Stimulated activated CD4-positive, alpha-beta T cell treated with anti-CD3 and anti-CD28 coated beads, TNF-alpha, amount 100 ng/mL, for 24 hours (primary cell): ENCODE results near the gene FAAP100.
"Not testable (repeated sequence)": the region's sequence is repeated elsewhere in the genome, so short reads cannot be mapped to it uniquely, and the experiment has no call there.

Experiments
- DNase-seq, 3 experiments: peaks; one replicate each; pipeline ENCODE4 v3.0.0-alpha.2; 2020; ENCODE audit warnings: low read depth in 3 of 3

Gene FAAP100, protein sequence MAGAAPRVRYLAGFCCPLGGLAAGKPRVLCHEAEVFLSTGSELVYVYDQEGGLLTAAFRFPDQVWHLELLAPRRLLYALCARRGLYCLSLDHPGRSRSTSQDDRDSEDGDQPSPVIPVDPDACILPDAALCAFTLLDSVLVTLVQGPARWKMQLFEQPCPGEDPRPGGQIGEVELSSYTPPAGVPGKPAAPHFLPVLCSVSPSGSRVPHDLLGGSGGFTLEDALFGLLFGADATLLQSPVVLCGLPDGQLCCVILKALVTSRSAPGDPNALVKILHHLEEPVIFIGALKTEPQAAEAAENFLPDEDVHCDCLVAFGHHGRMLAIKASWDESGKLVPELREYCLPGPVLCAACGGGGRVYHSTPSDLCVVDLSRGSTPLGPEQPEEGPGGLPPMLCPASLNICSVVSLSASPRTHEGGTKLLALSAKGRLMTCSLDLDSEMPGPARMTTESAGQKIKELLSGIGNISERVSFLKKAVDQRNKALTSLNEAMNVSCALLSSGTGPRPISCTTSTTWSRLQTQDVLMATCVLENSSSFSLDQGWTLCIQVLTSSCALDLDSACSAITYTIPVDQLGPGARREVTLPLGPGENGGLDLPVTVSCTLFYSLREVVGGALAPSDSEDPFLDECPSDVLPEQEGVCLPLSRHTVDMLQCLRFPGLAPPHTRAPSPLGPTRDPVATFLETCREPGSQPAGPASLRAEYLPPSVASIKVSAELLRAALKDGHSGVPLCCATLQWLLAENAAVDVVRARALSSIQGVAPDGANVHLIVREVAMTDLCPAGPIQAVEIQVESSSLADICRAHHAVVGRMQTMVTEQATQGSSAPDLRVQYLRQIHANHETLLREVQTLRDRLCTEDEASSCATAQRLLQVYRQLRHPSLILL

GRCh38 chr17:81552244-81553017 is at the start of gene FAAP100:
Gene FAAP100, minus strand, starts transcription at chr17:81552353. Its CDS starts 23 bp downstream, at chr17:81552330.
- DNase-seq = peak; percentile 59 to 80 (median 68)

GRCh38 chr17:81601525-81602120 is 49.5 kb upstream of the FAAP100 start:
- peak in 1 of 3 experiments; percentile 9 for DNase-seq

- no peak for DNase-seq
Observed at GRCh38 chr17:81599719-81600486, 47.8 kb upstream of the FAAP100 start.

GRCh38 chr17:81593105-81593871 is 41.1 kb upstream of the FAAP100 start:
- no peak for DNase-seq

DNA sequence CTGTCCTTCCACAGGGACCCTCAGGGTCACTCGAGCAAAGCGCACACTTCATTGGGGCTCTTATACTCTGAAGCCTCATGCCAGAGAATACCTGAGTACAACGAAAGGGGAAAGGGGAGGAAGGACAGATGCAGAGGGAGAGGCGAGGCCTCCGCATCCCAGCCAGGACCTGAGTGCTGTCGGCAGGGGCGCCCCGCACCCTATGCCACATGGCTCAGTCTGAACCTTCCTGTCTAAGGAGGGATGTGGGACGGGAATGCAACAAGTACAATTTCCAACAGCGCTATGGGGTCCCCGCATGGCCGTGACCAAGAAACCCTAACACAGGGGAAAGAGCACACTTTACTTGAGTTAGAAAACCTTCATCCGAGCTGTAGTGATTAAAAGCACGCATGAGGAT is 39.8 kb upstream of the FAAP100 start:
- no peak for DNase-seq

- DNase-seq = no peak
Observed at GRCh38 chr17:81590121-81590520, 38.0 kb upstream of the FAAP100 start.

GRCh38 chr17:81589612-81590011 is 37.5 kb upstream of the FAAP100 start:
- DNase-seq = no peak

GRCh38 chr17:81586096-81586495 is 33.9 kb upstream of the FAAP100 start:
- DNase-seq = no peak

DNA sequence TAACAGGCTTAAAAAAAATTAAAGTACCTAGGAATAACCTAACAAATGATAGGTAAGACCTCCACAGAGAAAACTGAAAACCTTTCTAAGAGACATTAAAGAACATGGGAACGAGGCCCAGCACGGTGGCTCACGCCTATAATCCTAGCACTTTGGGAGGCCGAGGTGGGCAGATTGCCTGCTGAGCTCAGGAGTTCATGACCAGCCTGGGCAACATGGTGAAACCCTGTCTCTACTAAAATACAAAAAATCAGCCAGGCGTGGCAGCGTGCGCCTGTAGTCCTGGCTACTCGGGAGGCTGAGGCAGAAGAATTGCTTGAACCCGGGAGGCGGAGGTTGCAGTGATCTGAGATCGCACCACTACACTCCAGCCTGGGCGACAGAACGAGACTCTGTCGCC is 32.6 kb upstream of the FAAP100 start:
- DNase-seq = not testable (repeated sequence)

DNA sequence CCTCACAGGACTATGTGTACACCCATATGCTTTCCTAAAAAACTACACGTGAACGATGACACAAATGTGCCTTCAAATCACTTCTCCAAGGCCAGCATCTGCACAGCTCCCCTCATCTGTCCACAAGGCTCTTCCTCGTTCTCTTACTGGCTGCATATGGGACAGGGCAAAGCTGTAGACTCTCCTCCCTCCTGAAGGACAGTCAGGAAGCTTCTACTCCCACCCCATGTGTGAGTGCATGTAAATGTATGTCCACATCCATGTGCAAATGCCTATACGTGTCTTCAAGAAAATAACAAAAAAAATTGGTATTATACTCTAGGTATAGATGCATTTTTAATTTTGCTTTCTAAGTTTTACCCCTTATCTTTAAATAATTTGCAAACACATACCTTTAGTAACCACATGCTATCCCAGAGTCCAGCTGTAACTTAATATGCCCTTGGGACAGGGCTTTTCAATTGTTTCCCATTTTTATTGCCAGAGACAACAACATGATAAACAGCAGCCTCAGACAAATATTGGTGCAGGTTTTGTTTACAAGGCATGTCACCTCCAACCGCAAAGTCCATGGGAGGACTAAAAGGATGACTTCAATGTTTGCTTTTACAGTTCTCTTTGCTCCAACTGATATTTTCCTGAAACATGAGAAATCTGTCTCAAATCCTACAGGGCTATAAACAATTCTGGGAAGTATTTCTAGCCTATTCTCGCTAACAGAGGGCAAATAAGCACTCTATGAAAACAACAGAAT is 31.6 kb upstream of the FAAP100 start:
- no peak for DNase-seq

GRCh38 chr17:81582749-81583148 is 30.6 kb upstream of the FAAP100 start:
- DNase-seq = no peak

DNA sequence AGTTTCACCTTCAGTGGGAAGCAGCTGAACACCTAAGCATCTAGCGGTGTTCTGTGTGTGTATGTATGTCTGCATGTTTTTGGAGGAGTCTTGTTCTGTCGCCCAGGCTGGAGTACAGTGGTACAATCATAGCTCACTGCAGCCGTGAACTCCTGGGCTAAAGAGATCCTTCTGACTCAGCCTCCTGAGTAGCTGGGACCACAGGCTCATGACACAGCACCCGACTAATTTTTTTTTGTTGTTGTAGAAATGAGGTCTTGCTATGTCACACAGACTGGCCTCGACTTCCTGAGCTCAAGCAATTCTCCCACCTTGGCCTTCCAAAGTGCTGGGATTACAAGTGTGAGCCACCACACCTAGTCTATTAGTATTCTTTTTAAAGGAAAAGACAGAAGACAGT is 30.2 kb upstream of the FAAP100 start:
- DNase-seq = no peak

GRCh38 chr17:81581758-81582157 is 29.6 kb upstream of the FAAP100 start:
- no peak for DNase-seq

DNA sequence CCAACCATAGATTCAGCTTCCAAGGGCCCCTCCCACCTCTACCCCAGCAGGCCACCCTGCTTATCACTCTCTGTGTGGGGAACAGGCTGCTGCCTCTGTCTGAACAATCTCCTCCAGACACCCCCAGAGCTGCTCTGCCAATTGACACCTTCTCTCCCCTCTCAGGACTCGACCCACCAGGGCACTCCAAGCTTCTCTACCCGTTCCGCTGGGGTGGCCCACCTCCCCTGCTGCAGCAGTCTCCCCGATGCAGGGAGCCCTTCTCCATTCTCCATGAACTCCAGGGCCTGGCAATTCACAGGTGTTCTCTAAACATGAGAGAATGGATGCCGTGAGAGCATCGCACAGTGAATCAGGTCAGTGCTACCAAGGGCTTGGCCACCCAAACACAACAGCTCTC is 28.3 kb upstream of the FAAP100 start:
- DNase-seq = no peak

DNA sequence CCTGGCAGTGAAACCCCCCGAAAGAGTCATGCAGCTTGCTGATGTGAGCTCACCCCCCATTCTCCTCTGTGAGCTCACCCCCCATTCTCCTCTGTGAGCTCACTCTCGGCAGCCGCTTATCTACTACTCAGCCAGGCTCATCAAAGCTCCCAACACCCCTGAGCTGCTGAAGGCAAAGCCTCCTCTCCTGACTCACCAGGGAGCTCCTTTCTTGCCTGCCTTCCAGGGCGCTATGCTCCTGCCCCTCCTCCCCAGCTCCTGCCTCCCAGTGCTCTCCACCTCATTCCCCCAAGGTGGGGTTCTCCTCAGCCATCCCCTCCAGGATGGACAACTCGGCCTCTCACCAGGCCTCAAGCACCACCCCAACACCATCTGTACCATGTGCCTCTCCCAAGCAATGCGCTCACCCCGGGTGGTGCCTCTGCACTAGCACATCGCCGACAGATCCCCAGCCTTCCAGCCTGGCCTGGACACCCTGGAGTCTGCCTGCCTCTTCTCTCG is 27.7 kb upstream of the FAAP100 start:
- no peak for DNase-seq

- DNase-seq = no peak
Observed at GRCh38 chr17:81579298-81579697, 27.1 kb upstream of the FAAP100 start.

DNA sequence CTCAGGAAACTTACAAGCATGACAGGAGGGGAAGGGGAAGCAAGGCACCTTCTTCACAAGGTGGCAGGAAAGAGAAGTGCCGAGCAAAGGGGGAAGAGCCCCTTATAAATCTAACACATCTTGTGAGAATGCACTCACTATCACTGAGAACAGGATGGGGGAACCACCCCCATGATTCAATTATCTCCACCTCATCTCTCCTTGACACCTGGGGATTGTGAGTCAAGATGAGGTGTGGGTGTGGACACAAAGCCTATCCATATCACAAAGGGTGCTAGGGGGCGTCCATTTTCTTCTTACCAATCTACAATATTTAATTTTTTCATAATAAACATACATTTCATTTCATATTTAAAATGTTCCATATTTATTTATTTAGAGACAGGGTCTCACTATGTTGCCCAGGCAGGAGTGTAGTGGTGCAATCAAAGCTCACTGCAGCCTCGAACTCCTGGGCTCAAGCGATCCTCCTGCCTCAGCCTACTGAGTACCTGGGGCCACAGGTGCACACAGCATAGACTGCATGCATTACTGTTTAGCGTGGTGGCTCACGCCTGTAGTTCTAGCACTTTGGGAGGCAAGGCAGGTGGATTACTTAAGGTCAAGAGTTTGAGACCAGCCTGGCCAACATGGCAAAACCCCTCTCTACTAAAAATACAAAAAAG is 26.5 kb upstream of the FAAP100 start:
- no peak for DNase-seq

DNA sequence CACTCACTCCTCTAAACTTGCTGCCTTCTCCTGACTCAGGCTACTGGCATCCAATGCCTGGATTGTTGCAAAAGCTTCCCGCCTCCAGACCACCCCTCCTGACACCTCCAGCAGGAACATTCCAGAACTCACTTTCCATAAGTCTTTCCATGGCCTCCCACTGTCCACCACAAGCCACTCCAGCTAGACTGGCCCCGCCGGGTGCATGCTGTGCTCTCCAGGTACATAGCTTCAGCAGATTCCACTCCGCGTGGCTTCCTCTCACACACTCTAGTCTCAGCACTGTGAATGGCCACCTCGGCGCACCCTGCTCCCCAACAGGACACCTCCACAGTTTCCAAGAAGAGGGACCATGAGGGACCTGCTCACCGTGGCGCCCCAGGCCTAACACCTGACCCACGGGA is 25.9 kb upstream of the FAAP100 start:
- no peak for DNase-seq
